HepG2 (cell line): ENCODE results near the gene TMC8. TPM values are rescaled to one million over a fixed set of nuclear protein-coding genes. Genes with fewer than 3 reads are reported as not detected.

ENCODE experiments used
- ATAC-seq: fragments of 200-7000 bp; cut with Tn5 transposase; 3 replicates; pipeline ENCODE4 v1.9.1; 2020; ENCODE audit warnings: mild to moderate bottlenecking, moderate library complexity
- BruUV-seq: library from RNA; stranded (reverse); fragments of 400-500 nt; replicated peaks from 2 replicates; lab custom pipeline; 2021; lab: Mats Ljungman, UMichigan
- CTCF ChIA-PET: fragments of 300-600 bp; formaldehyde crosslinking; extraction: SDS; loops from one replicate; lab custom pipeline; 2021; ENCODE audit warnings: low total read pairs, inconsistent platforms, low intra/inter-chr PET ratio; lab: Yijun Ruan, JAX
- POLR2A ChIA-PET: fragments of 350-600 bp; sonication (Branson Sonifier 250); formaldehyde crosslinking; loops from one replicate; lab custom pipeline; 2020; ENCODE audit warnings: antibody characterized with exemption, inconsistent platforms; lab: Yijun Ruan, JAX
- DNase-seq: peaks from one replicate; pipeline ENCODE4 v3.0.0-alpha.2; 2015; ENCODE audit warnings: low spot score
- FAIRE-seq: peaks from 3 replicates; lab custom pipeline; 2011; peaks lifted over from hg19 to GRCh38; lab: Jason Lieb, UNC
- H2AFZ ChIP-seq: one replicate; pipeline ENCODE4 v1.6.1; 2011; ENCODE audit warnings: low read length, inconsistent platforms
- H3K27ac ChIP-seq: fragments of 300-600 bp; 3 replicates; pipeline ENCODE4 v1.8.0; 2011; ENCODE audit warnings: mixed run types, mild to moderate bottlenecking, mixed read lengths, low read length, inconsistent platforms; ENCODE audit not compliant: insufficient read depth; ENCODE audit errors: extremely low read length
- H3K27me3 ChIP-seq, 2 experiments: fragments of 200-600 bp in 1 of 2; 2 replicates in 1 of 2; 3 replicates in 1 of 2; pipeline versions ENCODE4 v1.6.0 to v1.8.0; 2011; ENCODE audit warnings: low read length in 2 of 2, mild to moderate bottlenecking in 2 of 2, moderate library complexity in 2 of 2, inconsistent platforms in 1 of 2; ENCODE audit not compliant: insufficient read depth in 2 of 2, control insufficient read depth in 1 of 2
- H3K36me3 ChIP-seq, 2 experiments: fragments of 200-600 bp in 1 of 2; replicated peaks in 1 of 2; 2 replicates in 1 of 2; 3 replicates in 1 of 2; pipeline versions ENCODE4 v1.5.1 to v1.8.0; 2011; ENCODE audit warnings: low read length in 2 of 2, inconsistent platforms in 1 of 2; ENCODE audit not compliant: insufficient read depth in 2 of 2, control insufficient read depth in 1 of 2
- H3K4me1 ChIP-seq: 2 replicates; pipeline ENCODE4 v1.5.1; 2012; ENCODE audit warnings: low read length, inconsistent platforms; ENCODE audit not compliant: insufficient read depth
- H3K4me2 ChIP-seq: 2 replicates; pipeline ENCODE4 v1.6.0; 2011; ENCODE audit warnings: low read depth, low read length, inconsistent platforms
- H3K4me3 ChIP-seq, 3 experiments: fragments of 200-600 bp in 1 of 3; sonication (generic), shearing (Covaris generic) in 1 of 3; replicated peaks in 1 of 3; 2 replicates each; pipeline ENCODE4 v1.5.1; 2011 to 2016; ENCODE audit warnings: low read length in 3 of 3, inconsistent platforms in 2 of 3, low read depth in 2 of 3, mild to moderate bottlenecking in 2 of 3, control low read depth in 1 of 3, mixed read lengths in 1 of 3; ENCODE audit not compliant: insufficient read depth in 1 of 3
- H3K79me2 ChIP-seq: one replicate; pipeline ENCODE4 v1.6.1; 2011; ENCODE audit warnings: low read length, inconsistent platforms; ENCODE audit not compliant: insufficient read depth
- H3K9ac ChIP-seq: 2 replicates; pipeline ENCODE4 v1.6.0; 2011; ENCODE audit warnings: mild to moderate bottlenecking, low read depth, low read length, inconsistent platforms; ENCODE audit not compliant: insufficient read depth
- H3K9me3 ChIP-seq: 2 replicates; pipeline ENCODE4 v1.5.1; 2012; ENCODE audit warnings: mild to moderate bottlenecking, low read length
- H4K20me1 ChIP-seq: 2 replicates; pipeline ENCODE4 v1.6.0; 2011; ENCODE audit warnings: inconsistent platforms, mild to moderate bottlenecking, low read length, moderate library complexity; ENCODE audit not compliant: insufficient read depth
- TCF7L2 ChIP-seq: IDR thresholded peaks from 2 replicates; pipeline ENCODE4 v1.6.1; 2011; ENCODE audit warnings: mild to moderate bottlenecking, low read depth, low read length, moderate library complexity
- ZEB1 ChIP-seq: IDR thresholded peaks from 2 replicates; pipeline ENCODE4 v1.6.1; 2012; ENCODE audit warnings: mild to moderate bottlenecking, low read depth, inconsistent platforms; ENCODE audit not compliant: insufficient replicate concordance
- ZNF280B ChIP-seq: sonication (generic); formaldehyde crosslinking; IDR thresholded peaks from 2 replicates; pipeline ENCODE4 v1.5.0; 2020; ENCODE audit warnings: missing genetic modification reagents, mild to moderate bottlenecking, borderline replicate concordance
- ZNF572 ChIP-seq: sonication (generic); formaldehyde crosslinking; IDR thresholded peaks from 2 replicates; pipeline ENCODE4 v1.5.1; 2020; ENCODE audit warnings: mild to moderate bottlenecking, missing genetic modification reagents
- ZNF672 ChIP-seq: sonication (generic); formaldehyde crosslinking; IDR thresholded peaks from 2 replicates; pipeline ENCODE4 v1.8.1; 2022; ENCODE audit warnings: missing genetic modification reagents
- WGBS: methylation state at CpG from one replicate; pipeline ENCODE4 v1.1.6; 2017; ENCODE audit warnings: low lambda C conversion rate; 5-methylcytosine and 5-hydroxymethylcytosine counted together
- in situ Hi-C: cut with HindIII; loops from 2 replicates; pipeline ENCODE4 v1.10.0; 2017; ENCODE audit warnings: low pct_unique_long_range_greater_than_20kb; ENCODE audit not compliant: extremely low pct_ligation_motif_present
- intact Hi-C: fragments of 100-400 bp; cut with micrococcal nuclease; formaldehyde crosslinking; loops from one replicate; pipeline ENCODE4 v1.10.0; 2022; ENCODE audit not compliant: unreplicated experiment
- polyA plus RNA-seq, 8 experiments: library from polyadenylated mRNA; depleted of rRNA in 3 of 8; stranded (reverse) in 7 of 8; unstranded in 1 of 8; fragments of >200 nt; fragmentation: Illumina TruSeq in 4 of 8; extraction: Trizol in 4 of 8; gene quantifications; 2 replicates each; pipeline versions ENCODE4 v1.2.1 to v1.2.3, GENCODE V29; 2011 to 2016; ENCODE audit warnings: low read depth in 4 of 8, missing spikeins in 1 of 8, mixed read lengths in 1 of 8; ENCODE audit not compliant: insufficient read depth in 1 of 8
- total RNA-seq, 5 experiments: library from RNA; depleted of rRNA; stranded (reverse); fragments of >200 nt; fragmentation: Illumina TruSeq; extraction: Trizol; gene quantifications; 2 replicates each; pipeline ENCODE4 v1.2.3, GENCODE V29; 2016; ENCODE audit warnings: low read depth in 1 of 5

The TMC8 gene
- total and polyA plus RNA-seq, 2 of the 13 experiments (the other 11 are each of a cell fraction or from before 2014, with no cell fraction given), result 0.53 to 7.8 TPM

DNA sequence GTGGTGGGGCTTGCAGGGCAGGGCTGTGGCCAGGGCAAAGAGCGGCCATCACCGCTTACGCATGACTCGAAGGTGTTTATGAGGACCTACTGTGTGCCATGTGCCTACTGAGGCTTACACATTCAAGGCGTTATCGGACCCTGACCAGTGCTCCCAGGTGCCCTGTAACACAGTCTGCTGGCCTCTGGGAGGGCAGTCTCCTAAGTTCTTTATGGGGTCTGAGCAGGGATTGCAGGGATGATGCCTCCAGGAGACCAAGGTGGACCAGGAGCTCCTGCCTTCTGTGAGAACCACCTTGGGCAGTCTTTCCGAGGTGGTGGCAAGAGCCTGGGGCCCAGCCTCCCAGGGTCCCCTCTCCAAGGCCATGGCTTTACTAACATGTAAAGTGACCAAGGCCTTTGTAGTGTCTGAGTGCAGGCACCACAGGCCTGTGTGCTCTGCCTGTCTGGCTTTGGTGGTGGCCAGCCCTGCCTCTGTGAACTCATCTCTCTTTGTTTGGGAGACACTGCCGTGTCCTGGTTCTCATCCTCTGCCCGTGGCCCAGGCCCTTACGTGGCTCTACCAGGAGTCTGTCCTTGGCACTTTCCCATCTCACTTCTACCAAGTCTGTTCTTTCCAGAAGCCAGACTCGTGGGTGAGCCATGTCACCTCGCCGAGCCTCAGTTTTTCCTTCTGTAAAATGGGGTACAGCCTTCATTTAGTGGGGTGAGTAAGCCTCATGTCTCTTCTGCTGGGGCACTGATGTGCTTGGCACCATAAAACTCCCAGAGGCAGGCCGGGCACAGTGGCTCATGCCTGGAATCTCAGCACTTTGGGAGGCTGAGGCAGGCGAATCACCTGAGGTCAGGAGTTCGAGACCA lies 34.4 kb downstream of the TMC8 start (continued):
- TF ChIP-seq ZNF280B (CRISPR knock-in tag), result no peak
- TF ChIP-seq TCF7L2, result no peak
- TF ChIP-seq, all 625 proteins: peak for 12

- ATAC-seq (no peak), DNase-seq (no peak), FAIRE-seq (no peak)
- Histone ChIP-seq H3K4me2 (peak overlapping the region; percentile 87), H3K27me3 (peaks cover 0 to 2% of the 10 kb centered on the region in 2 experiments; a peak in 1 of 5 replicates), H3K4me1 (peaks cover 65% of the 10 kb centered on the region), H3K27ac (no peak overlapping the region), H3K9me3 (no peaks in the 10 kb centered on the region), H3K9ac (no peak overlapping the region), H3K4me3 (peak overlapping the region in 1 of 3 experiments; percentile 5; a peak in 1 of 6 replicates), H3K79me2 (peaks cover 8% of the 10 kb centered on the region), H3K36me3 (peaks cover 1 to 5% of the 10 kb centered on the region in 2 experiments; a peak in 3 of 5 replicates), H2AFZ (no peak overlapping the region), H4K20me1 (peaks cover 5% of the 10 kb centered on the region; the same call in 1 of the 2 replicates)
- BruUV-seq, result no TSS peak
- intact Hi-C loops (loop anchor here (5.0 kb wide), 1 partner anchor 39 kb away; the partner anchor contains the start of gene TMC6), in situ Hi-C loops (no loop called here)
- ChIA-PET POLR2A (interaction anchor here (1.1 to 1.4 kb wide), 2 partner anchors 15 to 32 kb away, joined by 3 to 4 read pairs; no protein-coding TSS in a partner anchor), CTCF (no interaction called here)
- WGBS, result 28% methylated on average over 5 of the region's 6 CpGs
- TF ChIP-seq ZEB1 (peak; percentile 76), ZNF572 (CRISPR knock-in tag) (no peak), ZNF672 (CRISPR knock-in tag) (0 out of 2 replicates have a peak, but pooled peaks have one; percentile 36)
These were observed 35.8 kb downstream of the TMC8 start for GRCh38 chr17:78166416-78166815.
